HT1080 (cell line): ENCODE measurements around the gene SOX8. TPM values are rescaled to one million over a fixed set of nuclear protein-coding genes. Genes with fewer than 3 reads are reported as not detected.

Experiments
- DNase-seq: peaks from one replicate; pipeline ENCODE4 v3.0.0-alpha.2; 2015; ENCODE audit warnings: low read depth
- total RNA-seq: library from RNA; depleted of rRNA; stranded (reverse); fragments of >200 nt; shearing (Covaris generic); gene quantifications from 2 replicates; pipeline ENCODE4 v1.2.3, GENCODE V29; 2014

Gene SOX8
- total RNA-seq, 1 experiment from 2014 or later, result not detected

GRCh38 chr16:1005286-1005685 is 23.7 kb downstream of the SOX8 start:
- no peak for DNase-seq

GRCh38 chr16:1006781-1007180 is 25.2 kb downstream of the SOX8 start:
- DNase-seq, result no peak

DNA sequence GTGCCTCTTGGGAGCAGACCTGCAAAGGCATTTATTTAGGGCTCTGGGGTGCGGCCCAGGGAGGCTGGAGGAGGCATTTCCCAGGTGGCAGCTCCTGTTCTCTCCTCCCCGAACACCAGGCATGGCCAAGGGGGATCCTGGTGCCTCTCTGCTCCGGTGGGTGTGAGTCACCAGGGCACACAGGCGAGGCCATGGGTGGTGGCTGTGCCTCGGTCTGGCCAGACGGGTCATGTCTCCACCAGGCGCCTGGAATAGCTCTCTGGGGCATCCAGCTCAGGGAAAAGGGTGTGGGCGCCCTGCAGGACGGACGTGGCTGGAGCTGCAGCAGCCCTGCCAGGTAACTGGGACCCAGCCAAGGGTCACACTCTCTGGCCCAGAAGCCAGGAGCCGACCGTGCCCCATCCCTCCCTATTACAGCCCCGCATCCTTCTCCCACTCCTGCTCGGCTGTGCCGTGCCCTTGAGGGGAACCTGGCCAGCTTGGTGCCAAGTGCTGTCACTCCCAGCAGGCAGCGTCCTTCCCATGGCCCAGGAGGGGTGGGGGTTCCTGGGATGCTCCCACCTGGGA is 25.8 kb downstream of the SOX8 start:
- no peak for DNase-seq

- no peak for DNase-seq
These were observed 26.5 kb downstream of the SOX8 start for GRCh38 chr16:1008085-1008484.

DNA sequence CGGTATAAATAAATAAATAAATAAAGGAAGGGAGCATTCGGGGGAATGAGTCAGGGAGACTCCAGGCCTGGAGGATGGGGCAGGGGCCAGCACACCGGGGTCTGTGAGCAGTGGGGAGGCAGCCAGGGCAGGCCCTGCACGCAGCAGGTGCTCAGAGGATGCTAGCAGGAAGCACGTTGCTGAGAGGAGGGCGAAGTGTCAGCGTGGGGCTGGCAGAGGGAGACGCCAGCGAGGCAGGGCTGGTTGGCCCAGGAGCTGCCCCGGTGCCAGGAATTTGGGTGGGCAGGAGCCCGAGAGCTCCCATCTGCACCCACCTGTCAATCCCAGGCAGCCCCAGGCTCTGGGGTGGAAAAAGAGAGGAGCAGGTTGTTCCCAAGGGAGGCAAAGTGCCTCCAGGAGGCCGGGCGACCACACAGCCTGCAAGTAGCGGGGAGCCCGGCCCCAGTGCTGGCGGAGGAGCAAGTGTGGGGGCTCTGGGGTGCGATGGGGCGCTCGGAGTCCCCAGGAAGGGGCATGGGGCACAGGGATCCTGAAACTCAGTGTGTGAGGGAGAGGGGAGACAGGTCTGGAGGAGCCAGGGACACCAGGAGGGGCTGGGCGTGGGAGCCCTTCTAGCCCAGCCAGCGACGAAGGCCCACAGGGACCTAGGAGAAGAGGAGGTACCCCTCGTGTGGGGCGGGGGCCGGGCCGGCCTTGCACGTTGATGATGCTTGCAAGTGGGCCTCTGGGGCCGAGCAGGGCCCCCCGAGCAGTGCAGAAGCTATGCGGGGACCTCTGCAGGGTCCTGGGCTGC is 28.0 kb downstream of the SOX8 start:
- DNase-seq, result no peak

DNA sequence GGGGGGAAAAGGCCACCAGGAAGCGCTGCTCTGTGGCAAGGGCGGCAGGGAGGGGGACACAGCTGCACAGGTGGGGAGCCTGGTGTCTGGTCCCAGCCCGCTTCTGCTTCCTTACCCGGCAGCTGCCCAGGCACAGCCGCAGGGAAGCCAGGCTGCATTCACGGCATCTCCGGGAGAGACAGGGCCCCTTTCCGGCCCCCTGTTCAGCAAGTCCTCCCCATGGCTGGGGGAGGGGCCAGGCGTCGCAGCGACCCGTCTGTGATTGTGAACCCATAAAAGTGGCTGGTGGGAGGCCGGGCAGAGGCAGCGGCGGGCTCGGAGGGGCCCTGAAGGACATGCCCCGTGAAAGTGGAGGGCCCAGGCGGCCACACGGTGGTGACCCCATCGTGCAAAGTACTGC is 28.7 kb downstream of the SOX8 start:
- no peak for DNase-seq

DNA sequence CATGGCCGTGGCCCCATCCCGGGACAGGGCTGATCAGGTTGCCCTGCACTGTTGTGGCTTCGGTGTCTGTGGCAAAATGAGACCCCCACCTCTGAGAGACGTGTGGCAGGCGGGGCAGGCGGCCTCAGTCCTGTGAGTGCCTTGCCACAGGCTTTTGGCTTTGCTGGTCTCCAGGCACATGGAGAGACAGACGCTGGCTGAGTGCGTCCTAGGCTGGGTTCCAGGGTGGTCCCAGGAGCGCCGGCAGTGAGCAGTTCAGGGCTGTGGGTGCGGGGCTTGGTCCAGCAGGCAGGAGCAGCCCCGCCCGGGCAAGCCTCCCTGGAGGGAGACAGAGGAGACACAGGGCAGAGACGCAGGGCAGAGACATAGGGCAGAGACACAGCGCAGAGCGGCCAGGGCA is 29.2 kb downstream of the SOX8 start:
- DNase-seq, result no peak

GRCh38 chr16:1011316-1012082 is 29.9 kb downstream of the SOX8 start:
- no peak for DNase-seq

- no peak for DNase-seq
These were observed 30.6 kb downstream of the SOX8 start for GRCh38 chr16:1012135-1012534.

DNA sequence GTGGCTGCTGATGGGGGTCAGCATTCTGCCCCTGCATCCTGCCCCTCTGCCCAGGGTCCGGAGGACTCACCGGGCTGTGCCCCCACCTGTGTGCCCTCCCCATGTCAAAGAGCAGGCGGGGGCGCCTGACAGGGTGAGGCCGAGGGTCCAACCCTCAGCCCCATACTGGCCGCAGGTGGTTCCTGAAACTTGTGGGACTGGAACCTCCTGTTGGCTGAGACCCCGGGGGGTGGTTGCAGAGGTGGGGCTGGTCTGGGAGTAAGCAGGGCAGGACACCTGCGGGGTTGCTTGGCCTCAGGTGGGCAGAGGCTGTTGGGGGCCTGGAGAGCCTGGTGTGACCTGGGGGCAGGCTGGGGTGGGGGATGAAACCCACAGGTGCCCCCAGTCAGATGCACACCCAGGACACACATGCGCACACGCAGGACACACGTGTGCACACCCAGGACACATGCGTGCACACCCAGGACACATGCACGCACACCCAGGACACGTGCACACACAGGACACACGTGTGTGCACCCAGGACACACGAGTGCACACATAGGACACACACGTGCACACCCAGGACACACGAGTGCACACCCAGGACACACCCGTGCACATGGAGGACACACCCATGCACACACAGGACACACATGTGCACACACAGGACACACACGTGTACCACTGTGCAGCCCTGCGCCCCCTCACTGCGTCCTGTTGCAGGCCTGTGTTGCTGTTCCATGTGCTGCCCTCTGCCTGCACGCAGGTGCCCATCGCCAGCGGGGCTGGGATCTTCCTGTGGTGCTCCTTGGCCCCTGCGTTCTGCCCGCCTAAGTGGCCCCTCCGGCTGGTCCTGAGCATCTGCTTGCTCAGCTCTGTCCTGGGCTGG is 31.4 kb downstream of the SOX8 start:
- no peak for DNase-seq

DNA sequence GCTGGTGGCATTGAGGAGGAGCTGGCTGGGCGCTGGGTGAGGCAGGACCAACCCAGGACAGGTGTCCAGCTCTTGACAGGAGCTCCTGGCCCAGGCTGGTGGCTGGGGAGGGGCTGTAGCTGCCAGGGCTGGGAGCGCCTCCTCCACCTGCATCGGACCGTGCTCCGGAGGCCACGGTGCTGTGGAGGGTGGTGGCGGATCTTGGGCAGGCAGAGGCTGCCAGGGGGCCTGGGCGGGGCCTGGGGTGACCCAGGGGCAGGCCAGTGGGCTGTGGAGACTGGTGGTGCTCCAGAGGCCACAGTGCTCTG is 32.0 kb downstream of the SOX8 start:
- no peak for DNase-seq

DNA sequence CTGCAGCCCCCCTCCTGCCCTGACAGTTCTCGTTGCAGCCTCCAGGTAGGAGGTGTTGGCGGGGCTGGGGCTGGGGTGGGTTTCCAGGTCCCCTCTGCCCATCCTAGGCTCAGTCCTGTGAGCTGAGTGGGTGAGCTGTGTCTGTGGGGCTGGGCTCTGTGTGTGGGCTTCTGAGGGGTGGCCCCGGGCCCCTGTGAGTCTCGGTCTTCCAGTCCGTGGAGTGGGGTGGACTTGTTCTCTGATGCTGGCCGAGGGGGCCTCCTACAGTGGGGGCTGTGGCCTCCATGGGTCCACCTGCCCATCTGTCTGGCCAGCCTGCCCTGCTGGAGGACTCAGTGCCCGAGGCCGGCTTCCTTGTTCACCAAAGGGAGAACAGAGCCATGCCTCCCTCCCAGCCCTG is 32.7 kb downstream of the SOX8 start:
- DNase-seq, result no peak

GRCh38 chr16:1014771-1015495 is 33.4 kb downstream of the SOX8 start:
- DNase-seq, result no peak

DNA sequence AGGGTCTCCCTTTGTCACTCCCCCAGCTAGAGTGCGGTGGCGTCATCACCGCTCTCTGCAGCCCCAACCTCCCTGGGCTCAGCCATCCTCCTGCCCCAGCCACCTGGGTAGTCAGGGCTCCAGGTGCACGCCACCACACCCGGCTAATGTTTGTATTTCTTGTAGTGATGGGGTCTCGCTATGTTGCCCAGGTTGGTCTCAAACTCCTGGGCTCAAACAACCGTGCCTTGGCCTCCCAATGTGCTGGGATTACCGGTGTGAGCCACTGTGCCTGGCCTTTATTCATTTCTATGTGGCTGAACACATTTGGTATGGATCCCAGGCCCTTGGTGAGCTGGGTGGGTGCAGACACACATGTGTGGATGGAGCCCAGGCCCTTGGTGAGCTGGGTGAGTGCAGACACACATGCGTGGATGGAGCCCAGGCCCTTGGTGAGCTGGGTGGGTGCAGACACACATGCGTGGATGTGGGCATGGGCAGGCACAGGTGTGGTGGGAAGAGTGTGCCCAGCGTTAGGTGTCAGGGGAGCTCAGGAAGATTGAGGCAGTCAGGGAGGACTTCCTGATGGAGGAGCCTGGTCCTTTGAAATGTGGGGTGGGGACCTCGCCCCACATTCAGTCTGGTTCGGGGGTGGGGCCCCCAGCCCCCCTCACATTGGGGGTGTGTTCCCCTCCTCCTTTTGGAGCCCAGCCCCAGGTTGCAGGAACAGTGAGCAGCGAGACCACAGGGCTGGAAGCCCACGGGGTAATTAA is 37.1 kb downstream of the SOX8 start:
- DNase-seq, result no peak

DNA sequence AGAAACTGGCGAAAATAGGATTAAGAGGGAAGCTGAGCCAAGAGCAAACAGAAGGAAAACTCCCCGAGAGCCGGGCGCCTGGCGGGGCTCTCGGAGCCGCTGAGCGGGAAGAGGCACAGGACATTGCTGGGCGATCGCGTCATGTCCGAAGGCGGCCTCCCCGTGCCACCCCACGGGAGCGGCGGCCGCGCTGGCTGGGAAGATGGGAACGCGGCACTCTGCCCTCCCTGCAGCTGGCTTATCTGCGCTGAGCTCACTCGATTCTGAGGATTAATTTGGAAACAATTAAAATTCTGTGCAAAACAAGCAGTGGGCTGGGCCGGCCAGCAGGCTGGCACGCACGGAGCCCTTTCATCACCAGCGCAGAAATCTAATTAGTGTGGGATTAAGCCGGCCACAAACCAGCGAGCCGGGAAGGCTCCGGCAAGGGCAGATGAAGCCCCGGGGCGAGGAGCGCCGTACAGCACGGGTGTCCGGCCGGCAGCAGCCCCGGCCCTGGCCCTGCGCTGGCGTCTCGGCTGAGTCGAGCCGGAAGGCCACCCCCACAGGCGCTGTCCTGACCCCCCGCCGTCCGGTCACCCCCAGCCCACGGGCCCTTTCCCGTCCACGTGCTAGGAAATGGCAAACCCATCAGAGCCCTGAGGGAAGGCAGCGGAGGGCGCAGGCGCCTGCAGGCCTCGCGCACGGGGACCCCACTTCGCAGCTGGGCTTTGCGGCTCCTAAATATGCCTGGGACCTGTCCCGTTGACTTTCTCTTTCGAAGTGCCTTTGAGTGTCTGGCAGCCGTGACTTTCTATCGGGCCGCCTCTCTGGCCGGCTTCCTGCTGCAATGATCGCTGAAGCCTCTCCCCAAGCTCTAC is 37.9 kb downstream of the SOX8 start:
- no peak for DNase-seq

- no peak for DNase-seq
These were observed 38.5 kb downstream of the SOX8 start for GRCh38 chr16:1020091-1020399.

GRCh38 chr16:1020591-1020990 is 39.0 kb downstream of the SOX8 start:
- no peak for DNase-seq

GRCh38 chr16:1021553-1022160 is 40.1 kb downstream of the SOX8 start:
- DNase-seq, result no peak

DNA sequence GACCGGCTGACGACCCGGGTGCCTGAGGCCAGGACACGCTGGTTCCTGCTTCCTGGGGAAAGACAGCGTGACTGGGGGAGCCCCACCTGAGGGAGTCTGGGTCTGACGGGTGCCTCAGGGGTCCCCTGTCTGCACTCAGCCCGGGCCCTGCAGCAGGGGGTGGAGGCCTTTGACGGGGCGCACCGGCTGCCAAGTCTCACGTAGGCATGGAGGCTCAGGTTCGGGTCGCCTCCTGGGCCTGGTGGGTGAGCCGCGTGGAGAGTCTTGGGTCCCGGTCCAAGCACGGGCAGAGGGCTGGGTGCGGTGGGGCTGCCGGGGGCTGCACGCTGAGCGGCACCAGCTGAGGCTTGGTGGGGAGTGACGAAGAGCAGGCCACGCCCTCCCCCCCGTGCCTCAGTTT is 40.9 kb downstream of the SOX8 start:
- no peak for DNase-seq
